IMR-90 (cell line): ENCODE results near the gene STOM. TPM values are rescaled to one million over a fixed set of nuclear protein-coding genes. Genes with fewer than 3 reads are reported as not detected.

Experiments used
- ATAC-seq: fragments of 200-7000 bp; cut with Tn5 transposase; 2 replicates; pipeline ENCODE4 v1.9.1; 2020; ENCODE audit warnings: low read depth, mild to moderate bottlenecking, moderate library complexity
- BruUV-seq: library from RNA; stranded (reverse); fragments of 400-500 nt; replicated peaks from 2 replicates; lab custom pipeline; 2021; lab: Mats Ljungman, UMichigan
- CTCF ChIA-PET: fragments of 300-600 bp; formaldehyde crosslinking; extraction: SDS; loops from one replicate; lab custom pipeline; 2021; ENCODE audit warnings: antibody characterized with exemption; lab: Yijun Ruan, JAX
- POLR2A ChIA-PET: fragments of 300-600 bp; sonication (Branson Sonifier 250); formaldehyde crosslinking; loops from one replicate; lab custom pipeline; 2022; ENCODE audit warnings: antibody characterized with exemption; ENCODE audit not compliant: unreplicated experiment; lab: Charles Lee
- DNase-seq: peaks from one replicate; pipeline ENCODE4 v3.0.0; 2013
- H2AFZ ChIP-seq: replicated peaks from 2 replicates; pipeline ENCODE3; 2013; ENCODE audit warnings: low read length, mild to moderate bottlenecking; ENCODE audit not compliant: poor library complexity
- H2AK5ac ChIP-seq: 2 replicates; pipeline ENCODE4 v1.6.1; 2013; ENCODE audit warnings: low read depth, low read length, inconsistent platforms
- H2AK9ac ChIP-seq: replicated peaks from 2 replicates; pipeline ENCODE3; 2013; ENCODE audit warnings: mild to moderate bottlenecking, low read depth, low read length, moderate library complexity; ENCODE audit not compliant: poor library complexity
- H2BK120ac ChIP-seq: 2 replicates; pipeline ENCODE4 v1.6.1; 2013; ENCODE audit warnings: low read depth, low read length, inconsistent platforms
- H2BK15ac ChIP-seq: 3 replicates; pipeline ENCODE4 v1.6.1; 2013; ENCODE audit warnings: low read depth, low read length, inconsistent platforms
- H2BK20ac ChIP-seq: 2 replicates; pipeline ENCODE4 v1.6.1; 2013; ENCODE audit warnings: low read depth, mild to moderate bottlenecking, inconsistent platforms, low read length, moderate library complexity
- H2BK5ac ChIP-seq: 2 replicates; pipeline ENCODE4 v1.6.1; 2013; ENCODE audit warnings: mild to moderate bottlenecking, low read depth, low read length, inconsistent platforms; ENCODE audit not compliant: poor library complexity, severe bottlenecking
- H3K14ac ChIP-seq: replicated peaks from 2 replicates; pipeline ENCODE4 v1.6.1; 2013; ENCODE audit warnings: low read depth, low read length, inconsistent platforms
- H3K18ac ChIP-seq: 2 replicates; pipeline ENCODE4 v1.6.1; 2013; ENCODE audit warnings: low read depth, low read length, control low read depth
- H3K23ac ChIP-seq: 2 replicates; pipeline ENCODE4 v1.6.1; 2013; ENCODE audit warnings: low read depth, low read length, inconsistent platforms
- H3K27ac ChIP-seq: 2 replicates; pipeline ENCODE4 v1.5.1; 2013; ENCODE audit warnings: mild to moderate bottlenecking, control low read depth, low read length; ENCODE audit not compliant: insufficient read depth
- H3K27me3 ChIP-seq: 2 replicates; pipeline ENCODE4 v1.6.1; 2013; ENCODE audit warnings: low read length; ENCODE audit not compliant: control insufficient read depth, insufficient read depth
- H3K36me3 ChIP-seq: 2 replicates; pipeline ENCODE4 v1.6.1; 2013; ENCODE audit warnings: low read length, mixed read lengths; ENCODE audit not compliant: control insufficient read depth, insufficient read depth
- H3K4ac ChIP-seq: 2 replicates; pipeline ENCODE4 v1.6.1; 2013; ENCODE audit warnings: low read depth, low read length, inconsistent platforms
- H3K4me1 ChIP-seq: 2 replicates; pipeline ENCODE4 v1.6.1; 2013; ENCODE audit warnings: low read length, mixed read lengths; ENCODE audit not compliant: control insufficient read depth, insufficient read depth
- H3K4me2 ChIP-seq: 2 replicates; pipeline ENCODE4 v1.6.1; 2013; ENCODE audit warnings: low read depth, mild to moderate bottlenecking, control low read depth, low read length, moderate library complexity
- H3K4me3 ChIP-seq: 2 replicates; pipeline ENCODE4 v1.5.1; 2013; ENCODE audit warnings: low read depth, mild to moderate bottlenecking, control low read depth, low read length, moderate library complexity; ENCODE audit not compliant: insufficient read depth
- H3K56ac ChIP-seq: 2 replicates; pipeline ENCODE4 v1.6.1; 2013; ENCODE audit warnings: low read length, inconsistent platforms; ENCODE audit not compliant: insufficient read depth; ENCODE audit errors: extremely low read depth
- H3K79me1 ChIP-seq, 2 experiments: 2 replicates each; pipeline ENCODE4 v1.6.1; 2013; ENCODE audit warnings: low read length in 2 of 2, inconsistent platforms in 1 of 2, low read depth in 1 of 2
- H3K9ac ChIP-seq: 2 replicates; pipeline ENCODE4 v1.6.1; 2013; ENCODE audit warnings: low read depth, low read length, control low read depth
- H3K9me1 ChIP-seq: 2 replicates; pipeline ENCODE4 v1.6.1; 2013; ENCODE audit warnings: low read length, inconsistent platforms; ENCODE audit not compliant: insufficient read depth
- H3K9me3 ChIP-seq: 2 replicates; pipeline ENCODE4 v1.6.1; 2013; ENCODE audit warnings: low read length; ENCODE audit not compliant: control insufficient read depth, insufficient read depth
- H4K20me1 ChIP-seq: 2 replicates; pipeline ENCODE4 v1.6.1; 2013; ENCODE audit warnings: low read length, inconsistent platforms; ENCODE audit not compliant: insufficient read depth
- H4K5ac ChIP-seq: 2 replicates; pipeline ENCODE4 v1.6.1; 2013; ENCODE audit warnings: mild to moderate bottlenecking, low read depth, low read length, control low read depth
- H4K8ac ChIP-seq, 2 experiments: 2 replicates each; pipeline ENCODE4 v1.6.1; 2013; ENCODE audit warnings: low read depth in 2 of 2, low read length in 2 of 2, control low read depth in 1 of 2, inconsistent platforms in 1 of 2
- H4K91ac ChIP-seq: 2 replicates; pipeline ENCODE4 v1.6.1; 2013; ENCODE audit warnings: low read depth, low read length, inconsistent platforms; ENCODE audit not compliant: insufficient read depth
- CTCF ChIP-seq: conservative IDR thresholded peaks from 2 replicates; pipeline ENCODE4 v1.5.1; 2012; ENCODE audit warnings: mild to moderate bottlenecking, low read depth, low read length, improper control_type of control experiment
- ELK1 ChIP-seq: fragments of 150-350 bp; IDR thresholded peaks from 2 replicates; pipeline ENCODE4 v1.6.1; 2016; ENCODE audit warnings: low read depth, mild to moderate bottlenecking, low read length, moderate library complexity, borderline replicate concordance
- MAZ ChIP-seq: IDR thresholded peaks from 2 replicates; pipeline ENCODE4 v1.6.1; 2012; ENCODE audit warnings: low read depth, mild to moderate bottlenecking, low read length, improper control_type of control experiment, moderate library complexity, borderline replicate concordance
- NFE2L2 ChIP-seq: fragments of 150-350 bp; IDR thresholded peaks from 2 replicates; pipeline ENCODE4 v1.6.1; 2016; ENCODE audit warnings: low read depth, mild to moderate bottlenecking, low read length
- RAD21 ChIP-seq: IDR thresholded peaks from 2 replicates; pipeline ENCODE4 v1.6.1; 2012; ENCODE audit warnings: low read length, improper control_type of control experiment
- USF2 ChIP-seq: fragments of 150-350 bp; IDR thresholded peaks from 2 replicates; pipeline ENCODE4 v1.6.1; 2017; ENCODE audit warnings: mild to moderate bottlenecking, antibody characterized with exemption, low read length, low read depth
- WGBS, 2 experiments: methylation state at CpG; one replicate each; pipeline versions ENCODE4 v1.1.5 to v1.1.7; 2013; ENCODE audit warnings: missing lambda C conversion rate in 2 of 2; ENCODE audit not compliant: insufficient read length in 1 of 2; ENCODE audit errors: extremely low coverage in 2 of 2; 5-methylcytosine and 5-hydroxymethylcytosine counted together
- dilution Hi-C: fragments of 300-500 bp; cut with HindIII; formaldehyde crosslinking; loops from one replicate; pipeline ENCODE4 v1.14.3; 2018; ENCODE audit warnings: low sequenced_read_pairs; ENCODE audit not compliant: unreplicated experiment
- in situ Hi-C: fragments of 300-500 bp; cut with MboI; formaldehyde crosslinking; loops from 3 replicates; pipeline ENCODE4 v1.14.3; 2019; ENCODE audit warnings: low sequenced_read_pairs, inconsistent platforms, mixed read lengths
- intact Hi-C: fragments of 100-400 bp; cut with micrococcal nuclease; formaldehyde crosslinking; loops from 2 replicates; pipeline ENCODE4 v1.10.0; 2022
- polyA plus RNA-seq, 3 experiments: library from polyadenylated mRNA; depleted of rRNA; stranded (reverse); fragments of >200 nt; gene quantifications; 2 replicates each; pipeline ENCODE4 v1.2.3, GENCODE V29; 2012; ENCODE audit warnings: low replicate concordance in 1 of 3
- total RNA-seq: library from RNA; depleted of rRNA; stranded (reverse); fragments of >200 nt; gene quantifications from 2 replicates; pipeline ENCODE4 v1.2.3, GENCODE V29; 2012

STOM gene
- total and polyA plus RNA-seq, 2 of the 4 experiments (the other 2 are of a cell fraction): 78.4 to 84.8 TPM

GRCh38 chr9:121317737-121318630 lies 52.1 kb downstream of the STOM start (continued):
- TF ChIP-seq CTCF: no peak

- Histone ChIP-seq H3K4me3 (no peak overlapping the region), H3K56ac (no peak overlapping the region), H2AK9ac (peak overlapping the region; percentile 44), H2AK5ac (no peak overlapping the region), H2BK120ac (no peak overlapping the region), H3K9ac (no peak overlapping the region), H2BK20ac (no peak overlapping the region), H2AFZ (no peak overlapping the region), H3K79me1 (peaks cover 0 to 20% of the 10 kb centered on the region in 2 experiments; a peak in 1 of 4 replicates), H2BK15ac (no peak overlapping the region), H3K23ac (no peak overlapping the region), H3K4me1 (peaks cover 4% of the 10 kb centered on the region), H4K91ac (no peak overlapping the region), H4K5ac (no peak overlapping the region), H3K14ac (no peak overlapping the region), H3K4me2 (no peak overlapping the region), H3K9me1 (peaks cover 5% of the 10 kb centered on the region; the same call in 1 of the 2 replicates), H2BK5ac (no peak overlapping the region), H3K4ac (no peak overlapping the region), H3K27ac (no peak overlapping the region), H3K18ac (no peak overlapping the region), H4K8ac (no peak overlapping the region), H3K9me3 (no peaks in the 10 kb centered on the region), H3K27me3 (no peaks in the 10 kb centered on the region), H4K20me1 (no peaks in the 10 kb centered on the region), H3K36me3 (peaks cover 65% of the 10 kb centered on the region)
- DNase-seq: no peak
- BruUV-seq: no TSS peak
- ChIA-PET CTCF (interaction anchor here (0.9 kb wide), 1 partner anchor 83 kb away, joined by 3 read pairs; no protein-coding TSS in a partner anchor), POLR2A (no interaction called here)
- in situ Hi-C loops: loop anchor here (5.0 kb wide), 1 partner anchor 105 kb away; no protein-coding TSS in a partner anchor
- dilution Hi-C loops: no loop called here
- 93% methylated on average over 3 of the region's 11 CpGs; no CpG with 5 or more reads in 1 of the 2 experiments for WGBS, 2 experiments
- no peak for ATAC-seq
- intact Hi-C loops: no loop called here
- no peak for TF ChIP-seq NFE2L2
- TF ChIP-seq CTCF: no peak
- no peak for TF ChIP-seq MAZ
- no peak for TF ChIP-seq RAD21
- TF ChIP-seq USF2: no peak
- no peak for TF ChIP-seq ELK1
These were observed 53.1 kb downstream of the STOM start for GRCh38 chr9:121316852-121317373.
